ENCODE measurements around the gene FARS2.
"Not testable (repeated sequence)": the region's sequence is repeated elsewhere in the genome, so short reads cannot be mapped to it uniquely, and the experiment has no call there.

- TF ChIP-seq ZNF549, ZNF280C (tag by site-specific recombination; IDR thresholded peaks at IDR 0.05): not testable (repeated sequence)
Measured at GRCh38 chr6:5796555-5796954, 535.2 kb downstream of the FARS2 start.
